NB4 (cell line): ENCODE measurements around the gene LMCD1.

Source experiments
- POLR2A ChIP-seq: IDR thresholded peaks from 2 replicates; pipeline ENCODE4 v1.6.1; 2011; ENCODE audit warnings: mild to moderate bottlenecking; ENCODE audit not compliant: insufficient read length; ENCODE audit errors: extremely low read depth
- TF ChIP-seq, protein P1 (sequence below): IDR thresholded peaks from 2 replicates; pipeline ENCODE4 v1.6.1; 2011; ENCODE audit warnings: low read depth, low read length
- TF ChIP-seq, protein P2 (sequence below): IDR thresholded peaks from one replicate; pipeline ENCODE4 v1.5.1; 2012; ENCODE audit warnings: low read depth, low read length

DNA sequence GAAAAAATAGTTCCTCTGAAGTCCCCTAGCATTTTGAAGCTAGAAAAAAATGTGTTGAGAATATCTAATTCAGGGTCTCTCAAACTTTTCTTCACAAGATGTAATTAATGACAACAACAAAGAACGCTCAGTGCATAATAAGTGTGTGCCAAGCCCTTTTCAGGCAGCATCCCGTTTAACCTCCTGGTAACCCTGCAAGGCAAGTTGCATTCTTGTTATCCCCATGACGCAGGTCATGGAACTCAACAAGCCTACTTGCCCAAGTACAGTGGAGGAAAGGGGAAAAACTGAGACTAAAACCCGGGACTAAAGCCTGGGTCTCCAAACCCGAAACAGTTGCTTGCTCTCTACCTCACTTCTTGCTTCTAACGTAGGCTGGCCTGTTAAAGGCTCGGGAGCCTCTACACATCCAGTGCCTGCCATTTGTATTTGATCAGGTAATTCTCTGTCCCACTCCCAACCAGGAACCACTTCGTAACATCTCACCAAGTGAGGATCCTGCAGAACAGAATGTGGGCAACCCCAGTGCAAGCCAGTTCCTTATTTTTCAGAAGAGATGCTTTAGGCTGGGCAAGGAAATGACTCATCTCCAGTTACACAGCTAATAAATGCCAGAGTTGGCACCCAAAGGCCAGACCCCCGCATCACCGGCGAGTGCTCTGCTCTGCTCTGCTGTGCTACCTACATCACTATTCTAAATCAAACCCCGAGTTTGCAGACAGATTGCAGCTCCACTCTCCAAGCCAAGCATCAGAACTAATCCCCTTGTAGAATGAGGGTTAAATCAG, 28.3 kb downstream of the LMCD1 start:
- TF ChIP-seq POLR2A = no peak
- TF ChIP-seq, protein P1, sequence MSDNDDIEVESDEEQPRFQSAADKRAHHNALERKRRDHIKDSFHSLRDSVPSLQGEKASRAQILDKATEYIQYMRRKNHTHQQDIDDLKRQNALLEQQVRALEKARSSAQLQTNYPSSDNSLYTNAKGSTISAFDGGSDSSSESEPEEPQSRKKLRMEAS = no peak
- TF ChIP-seq, protein P2, sequence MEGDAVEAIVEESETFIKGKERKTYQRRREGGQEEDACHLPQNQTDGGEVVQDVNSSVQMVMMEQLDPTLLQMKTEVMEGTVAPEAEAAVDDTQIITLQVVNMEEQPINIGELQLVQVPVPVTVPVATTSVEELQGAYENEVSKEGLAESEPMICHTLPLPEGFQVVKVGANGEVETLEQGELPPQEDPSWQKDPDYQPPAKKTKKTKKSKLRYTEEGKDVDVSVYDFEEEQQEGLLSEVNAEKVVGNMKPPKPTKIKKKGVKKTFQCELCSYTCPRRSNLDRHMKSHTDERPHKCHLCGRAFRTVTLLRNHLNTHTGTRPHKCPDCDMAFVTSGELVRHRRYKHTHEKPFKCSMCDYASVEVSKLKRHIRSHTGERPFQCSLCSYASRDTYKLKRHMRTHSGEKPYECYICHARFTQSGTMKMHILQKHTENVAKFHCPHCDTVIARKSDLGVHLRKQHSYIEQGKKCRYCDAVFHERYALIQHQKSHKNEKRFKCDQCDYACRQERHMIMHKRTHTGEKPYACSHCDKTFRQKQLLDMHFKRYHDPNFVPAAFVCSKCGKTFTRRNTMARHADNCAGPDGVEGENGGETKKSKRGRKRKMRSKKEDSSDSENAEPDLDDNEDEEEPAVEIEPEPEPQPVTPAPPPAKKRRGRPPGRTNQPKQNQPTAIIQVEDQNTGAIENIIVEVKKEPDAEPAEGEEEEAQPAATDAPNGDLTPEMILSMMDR = no peak
